Measurements from ENCODE around the gene TMEM212. TPM values are rescaled to one million over a fixed set of nuclear protein-coding genes. Genes with fewer than 3 reads are reported as not detected.
"Not testable (repeated sequence)": the region's sequence is repeated elsewhere in the genome, so short reads cannot be mapped to it uniquely, and the experiment has no call there.

The TMEM212 gene
- total RNA-seq, 4 donors from 2014 or later, result not detected

GRCh38 chr3:171813278-171813896, 29.8 kb upstream of the TMEM212 start:
- no peak overlapping the region for H3K4me3 ChIP-seq
- H3K4me1 ChIP-seq, result peaks cover 0 to 24% (median 0%) of the 10 kb centered on the region in 3 donors
- H3K27me3 ChIP-seq, result no peaks in the 10 kb centered on the region
- 82 to 100% methylated on average over 3 of the region's 3 CpGs for WGBS, 2 donors (ENCODE audit: low coverage in 1 of 2)
- TF ChIP-seq EP300 (IDR thresholded peaks at IDR 0.05) (no peak), CTCF (IDR thresholded peaks at IDR 0.05) (no peak), POLR2A (IDR thresholded peaks at IDR 0.05) (no peak), POLR2AphosphoS5 (IDR thresholded peaks at IDR 0.05) (no peak)
- no peaks in the 10 kb centered on the region for H3K9me3 ChIP-seq
- ATAC-seq, result no peak
- no peaks in the 10 kb centered on the region for H3K36me3 ChIP-seq
- peak overlapping the region in 2 of 4 donors; percentile 8 to 21 for H3K27ac ChIP-seq

- Histone ChIP-seq H3K36me3 (no peaks in the 10 kb centered on the region), H3K27ac (peak overlapping the region in 2 of 4 donors; percentile 8 to 21)
- WGBS, 2 donors (ENCODE audit: low coverage in 1 of 2), result 43 to 71% methylated on average over 4 of the region's 4 CpGs
Observed at GRCh38 chr3:171813897-171814460, 29.2 kb upstream of the TMEM212 start.

GRCh38 chr3:171814662-171815061, 28.5 kb upstream of the TMEM212 start:
- peaks cover 0 to 13% (median 0%) of the 10 kb centered on the region in 3 donors for H3K4me1 ChIP-seq
- H3K27me3 ChIP-seq, ATAC-seq, H3K4me3 ChIP-seq, H3K9me3 ChIP-seq, H3K36me3 ChIP-seq, H3K27ac ChIP-seq: not testable (repeated sequence)
- WGBS, 2 donors (ENCODE audit: low coverage in 1 of 2), result 88 to 97% methylated on average over 2 to 4 of the region's 6 CpGs

More at GRCh38 chr3:171813897-171814460, 29.2 kb upstream of the TMEM212 start:
- no peak for TF ChIP-seq POLR2AphosphoS5 (IDR thresholded peaks at IDR 0.05)
- TF ChIP-seq EP300 (IDR thresholded peaks at IDR 0.05), result no peak
- TF ChIP-seq CTCF (IDR thresholded peaks at IDR 0.05), result no peak
- TF ChIP-seq POLR2A (IDR thresholded peaks at IDR 0.05), result no peak
- peaks cover 0 to 20% (median 0%) of the 10 kb centered on the region in 3 donors for H3K4me1 ChIP-seq
- H3K9me3 ChIP-seq, result no peaks in the 10 kb centered on the region
- ATAC-seq, result no peak
- H3K27me3 ChIP-seq, result no peaks in the 10 kb centered on the region
- H3K4me3 ChIP-seq, result no peak overlapping the region

GRCh38 chr3:171815973-171816595, 27.1 kb upstream of the TMEM212 start:
- H3K27me3 ChIP-seq, result no peaks in the 10 kb centered on the region
- H3K36me3 ChIP-seq, result no peaks in the 10 kb centered on the region
- TF ChIP-seq POLR2A (IDR thresholded peaks at IDR 0.05) (no peak), CTCF (IDR thresholded peaks at IDR 0.05) (no peak), POLR2AphosphoS5 (IDR thresholded peaks at IDR 0.05) (no peak), EP300 (IDR thresholded peaks at IDR 0.05) (no peak)
- peaks cover 0 to 5% (median 0%) of the 10 kb centered on the region in 3 donors for H3K4me1 ChIP-seq
- no peak overlapping the region for H3K4me3 ChIP-seq
- WGBS, 2 donors (ENCODE audit: low coverage in 1 of 2), result 25 to 50% methylated on average over 2 of the region's 2 CpGs
- no peak for ATAC-seq
- no peaks in the 10 kb centered on the region for H3K9me3 ChIP-seq
- H3K27ac ChIP-seq, result no peak overlapping the region

GRCh38 chr3:171817074-171817800, 25.9 kb upstream of the TMEM212 start:
- Histone ChIP-seq H3K9me3 (no peaks in the 10 kb centered on the region), H3K36me3 (no peaks in the 10 kb centered on the region), H3K27ac (no peak overlapping the region), H3K4me1 (no peaks in the 10 kb centered on the region), H3K4me3 (no peak overlapping the region), H3K27me3 (no peaks in the 10 kb centered on the region)
- no peak for ATAC-seq
- 78 to 84% methylated on average over 3 to 4 of the region's 4 CpGs for WGBS, 2 donors (ENCODE audit: low coverage in 1 of 2)
- TF ChIP-seq POLR2AphosphoS5 (IDR thresholded peaks at IDR 0.05) (no peak), CTCF (IDR thresholded peaks at IDR 0.05) (no peak)
